GM13976 (cell line): ENCODE results near the gene GPR176.

Experiments
- DNase-seq: peaks from one replicate; pipeline ENCODE4 v3.0.0; 2012; ENCODE audit warnings: low spot score
- CTCF ChIP-seq: IDR thresholded peaks from 2 replicates; pipeline ENCODE4 v1.5.1; 2012; ENCODE audit warnings: borderline replicate concordance, mild to moderate bottlenecking; ENCODE audit not compliant: insufficient read depth; ENCODE audit errors: extremely low read depth, missing control alignments, control extremely low read depth
- in situ Hi-C: fragments of 300-500 bp; cut with MboI; formaldehyde crosslinking; loops from one replicate; pipeline ENCODE4 v1.12.0; 2022; ENCODE audit warnings: low sequenced_read_pairs, mixed read lengths, inconsistent platforms; ENCODE audit not compliant: unreplicated experiment

Gene GPR176

GRCh38 chr15:39937696-39938095 lies 17.6 kb upstream of the GPR176 start:
- in situ Hi-C loops = no loop called here
- no peak for DNase-seq
- TF ChIP-seq CTCF = no peak

- in situ Hi-C loops = no loop called here
- DNase-seq = no peak
- TF ChIP-seq CTCF = no peak
These were observed 16.6 kb upstream of the GPR176 start for GRCh38 chr15:39936681-39937080.

- no peak for DNase-seq
- in situ Hi-C loops = no loop called here
- no peak for TF ChIP-seq CTCF
These were observed 16.1 kb upstream of the GPR176 start for GRCh38 chr15:39936187-39936586.

GRCh38 chr15:39935241-39935640 lies 15.2 kb upstream of the GPR176 start:
- TF ChIP-seq CTCF = no peak
- in situ Hi-C loops = no loop called here
- no peak for DNase-seq

- no peak for TF ChIP-seq CTCF
- no peak for DNase-seq
- in situ Hi-C loops = no loop called here
These were observed 14.5 kb upstream of the GPR176 start for GRCh38 chr15:39934397-39935071.

GRCh38 chr15:39931615-39932014 lies 11.5 kb upstream of the GPR176 start:
- in situ Hi-C loops = no loop called here
- no peak for TF ChIP-seq CTCF
- DNase-seq = no peak
